GM08714 (cell line): ENCODE data around the gene DUSP22.

Experiments used
- H3K4me3 ChIP-seq: fragments of 200-500 bp; sonication (Bioruptor generic); 2 replicates; pipeline ENCODE4 v1.5.1; 2014; ENCODE audit warnings: mild to moderate bottlenecking, low read length, inconsistent platforms
- ZNF274 ChIP-seq: IDR thresholded peaks from 2 replicates; pipeline ENCODE4 v1.6.1; 2012; ENCODE audit warnings: mild to moderate bottlenecking, low read depth, low read length

Gene DUSP22

GRCh38 chr6:396126-396520 lies 103.8 kb downstream of the DUSP22 start:
- TF ChIP-seq ZNF274, result no peak
- peak overlapping the region; percentile 91; the same call in 1 of the 2 replicates for H3K4me3 ChIP-seq

GRCh38 chr6:397056-397455 lies 104.8 kb downstream of the DUSP22 start:
- no peak for TF ChIP-seq ZNF274

DNA sequence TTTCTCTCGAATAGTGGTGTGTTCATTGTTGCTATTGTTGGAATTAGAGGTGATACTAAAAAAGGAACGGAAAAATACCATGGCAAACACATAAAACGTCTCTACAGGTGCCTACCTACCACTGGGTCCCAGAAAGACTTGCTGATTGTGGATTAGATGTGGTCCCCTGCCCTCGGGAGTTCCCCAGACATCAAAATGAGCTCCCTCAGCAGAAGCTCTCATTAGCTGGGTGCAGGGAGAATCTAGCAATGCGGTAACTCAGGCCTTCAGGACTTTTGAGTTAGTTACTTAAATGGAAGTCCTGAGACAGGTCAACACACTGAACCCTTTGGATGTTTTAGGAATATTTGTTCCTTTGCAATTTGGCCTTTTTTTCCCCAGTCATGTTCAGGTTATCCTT lies 105.3 kb downstream of the DUSP22 start:
- no peak for TF ChIP-seq ZNF274

More at GRCh38 chr6:397056-397455, 104.8 kb downstream of the DUSP22 start:
- H3K4me3 ChIP-seq, result peak overlapping the region; percentile 0; the same call in 1 of the 2 replicates

GRCh38 chr6:398065-398464 lies 105.8 kb downstream of the DUSP22 start:
- no peak for TF ChIP-seq ZNF274
- peak overlapping the region; percentile 18; the same call in 1 of the 2 replicates for H3K4me3 ChIP-seq

More for the DNA sequence above, 105.3 kb downstream of the DUSP22 start:
- H3K4me3 ChIP-seq, result peak overlapping the region; percentile 18; the same call in 1 of the 2 replicates

DNA sequence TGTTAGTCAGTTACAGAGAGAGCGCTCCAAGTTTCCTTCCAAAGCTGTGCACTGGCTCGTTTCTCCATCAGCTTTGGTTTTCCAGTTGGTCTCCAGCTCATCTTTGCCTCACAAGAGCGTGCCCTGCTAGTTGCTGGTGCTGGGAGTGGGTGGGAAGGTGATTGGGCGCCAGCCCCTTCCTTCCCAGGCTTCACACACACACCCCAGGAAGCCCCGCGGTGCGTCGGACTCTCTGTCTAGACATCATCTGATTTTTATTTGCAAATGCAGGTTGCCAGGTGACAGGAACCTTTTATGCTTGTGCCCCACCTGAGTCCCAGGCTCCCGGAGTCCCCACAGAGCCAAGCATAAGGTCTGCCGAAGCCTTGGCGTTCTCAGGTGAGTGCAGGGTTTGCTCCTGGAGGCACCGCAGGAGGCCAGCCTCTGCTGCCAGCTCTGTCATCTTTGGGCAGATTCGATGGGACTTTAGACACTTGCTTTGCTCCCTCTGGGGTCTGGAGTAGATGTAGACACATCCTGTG lies 106.3 kb downstream of the DUSP22 start:
- no peak for TF ChIP-seq ZNF274
- H3K4me3 ChIP-seq, result peak overlapping the region; percentile 18; the same call in 1 of the 2 replicates

- TF ChIP-seq ZNF274, result no peak
- peak overlapping the region; percentile 13; the same call in 1 of the 2 replicates for H3K4me3 ChIP-seq
Observed at GRCh38 chr6:399785-400534, 107.7 kb downstream of the DUSP22 start.

- no peak for TF ChIP-seq ZNF274
Observed at GRCh38 chr6:400815-401214, 108.5 kb downstream of the DUSP22 start.

More at GRCh38 chr6:400815-401214, 108.5 kb downstream of the DUSP22 start:
- peak overlapping the region; percentile 3; the same call in 1 of the 2 replicates for H3K4me3 ChIP-seq
